ENCODE measurements around the gene KLHL9. TPM values are rescaled to one million over a fixed set of nuclear protein-coding genes. Genes with fewer than 3 reads are reported as not detected.

KLHL9 gene
- polyA plus RNA-seq, 1 of the 3 experiments (the other 2 are of a cell fraction), result 6.8 TPM

- TF ChIP-seq, protein P1, sequence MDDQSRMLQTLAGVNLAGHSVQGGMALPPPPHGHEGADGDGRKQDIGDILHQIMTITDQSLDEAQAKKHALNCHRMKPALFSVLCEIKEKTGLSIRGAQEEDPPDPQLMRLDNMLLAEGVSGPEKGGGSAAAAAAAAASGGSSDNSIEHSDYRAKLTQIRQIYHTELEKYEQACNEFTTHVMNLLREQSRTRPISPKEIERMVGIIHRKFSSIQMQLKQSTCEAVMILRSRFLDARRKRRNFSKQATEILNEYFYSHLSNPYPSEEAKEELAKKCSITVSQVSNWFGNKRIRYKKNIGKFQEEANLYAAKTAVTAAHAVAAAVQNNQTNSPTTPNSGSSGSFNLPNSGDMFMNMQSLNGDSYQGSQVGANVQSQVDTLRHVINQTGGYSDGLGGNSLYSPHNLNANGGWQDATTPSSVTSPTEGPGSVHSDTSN (IDR thresholded peaks at IDR 0.05), result no peak
- TF ChIP-seq, protein P2, sequence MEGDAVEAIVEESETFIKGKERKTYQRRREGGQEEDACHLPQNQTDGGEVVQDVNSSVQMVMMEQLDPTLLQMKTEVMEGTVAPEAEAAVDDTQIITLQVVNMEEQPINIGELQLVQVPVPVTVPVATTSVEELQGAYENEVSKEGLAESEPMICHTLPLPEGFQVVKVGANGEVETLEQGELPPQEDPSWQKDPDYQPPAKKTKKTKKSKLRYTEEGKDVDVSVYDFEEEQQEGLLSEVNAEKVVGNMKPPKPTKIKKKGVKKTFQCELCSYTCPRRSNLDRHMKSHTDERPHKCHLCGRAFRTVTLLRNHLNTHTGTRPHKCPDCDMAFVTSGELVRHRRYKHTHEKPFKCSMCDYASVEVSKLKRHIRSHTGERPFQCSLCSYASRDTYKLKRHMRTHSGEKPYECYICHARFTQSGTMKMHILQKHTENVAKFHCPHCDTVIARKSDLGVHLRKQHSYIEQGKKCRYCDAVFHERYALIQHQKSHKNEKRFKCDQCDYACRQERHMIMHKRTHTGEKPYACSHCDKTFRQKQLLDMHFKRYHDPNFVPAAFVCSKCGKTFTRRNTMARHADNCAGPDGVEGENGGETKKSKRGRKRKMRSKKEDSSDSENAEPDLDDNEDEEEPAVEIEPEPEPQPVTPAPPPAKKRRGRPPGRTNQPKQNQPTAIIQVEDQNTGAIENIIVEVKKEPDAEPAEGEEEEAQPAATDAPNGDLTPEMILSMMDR (IDR thresholded peaks at IDR 0.05), result no peak
- TF ChIP-seq NRF1 (IDR thresholded peaks at IDR 0.05; ENCODE audit: low read depth, low read length) (no peak), USF2 (IDR thresholded peaks at IDR 0.05; ENCODE audit: borderline replicate concordance, low read depth, low read length) (no peak), EZH2phosphoT487 (IDR thresholded peaks at IDR 0.05; ENCODE audit: borderline replicate concordance, low read depth) (no peak), POLR2AphosphoS5 (IDR thresholded peaks at IDR 0.05; ENCODE audit: low read depth, low read length) (no peak), RXRA (IDR thresholded peaks at IDR 0.05; ENCODE audit: borderline replicate concordance, low read depth) (no peak), IRF3 (IDR thresholded peaks at IDR 0.05; ENCODE audit: low read depth, low read length) (no peak), JUND (IDR thresholded peaks at IDR 0.05) (no peak), ELF1 (IDR thresholded peaks at IDR 0.05) (no peak), FOXJ3 (CRISPR knock-in tag; IDR thresholded peaks at IDR 0.05) (no peak), RAD21 (IDR thresholded peaks at IDR 0.05; ENCODE audit: low read length) (no peak), NFIC (IDR thresholded peaks at IDR 0.05; ENCODE audit: borderline replicate concordance) (no peak), TCF12 (IDR thresholded peaks at IDR 0.05) (no peak), TAF1 (IDR thresholded peaks at IDR 0.05; ENCODE audit: borderline replicate concordance, low read depth, low read length) (no peak), USF1 (IDR thresholded peaks at IDR 0.05; ENCODE audit: borderline replicate concordance, low read depth) (no peak), GATA2 (CRISPR knock-in tag; IDR thresholded peaks at IDR 0.05) (no peak), CHD2 (IDR thresholded peaks at IDR 0.05; ENCODE audit: low read length, partially characterized antibody) (no peak), YY1 (IDR thresholded peaks at IDR 0.05; ENCODE audit: low read depth) (no peak)
- TF ChIP-seq, protein P3, sequence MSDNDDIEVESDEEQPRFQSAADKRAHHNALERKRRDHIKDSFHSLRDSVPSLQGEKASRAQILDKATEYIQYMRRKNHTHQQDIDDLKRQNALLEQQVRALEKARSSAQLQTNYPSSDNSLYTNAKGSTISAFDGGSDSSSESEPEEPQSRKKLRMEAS (IDR thresholded peaks at IDR 0.05; ENCODE audit: low read depth), result no peak
- 5% methylated on average over 2 of the region's 2 CpGs for WGBS (ENCODE audit: low lambda C conversion rate)
- Histone ChIP-seq H2AFZ (ENCODE audit: low read depth) (no peak within 1 kb of the TSS), H3K4me1 (ENCODE audit: control insufficient read depth in 1 of 2, insufficient read depth in 2 of 2, low read depth in 1 of 2, low read length in 1 of 2) (no peaks in the 10 kb centered on the region), H3K36me3 (replicated peaks in 1 of 2; ENCODE audit: control insufficient read depth in 1 of 2, insufficient read depth in 2 of 2, low read length in 1 of 2) (no peaks in the 10 kb centered on the region), H3K4me2 (no peak within 1 kb of the TSS), H3K9me3 (no peaks in the 10 kb centered on the region), H3K27ac (ENCODE audit: low read depth in 2 of 2, low read length in 1 of 2) (no peak within 1 kb of the TSS), H3K9ac (no peak within 1 kb of the TSS), H3K79me2 (ENCODE audit: insufficient read depth) (no peaks in the 10 kb centered on the region), H3K9me2 (no peaks in the 10 kb centered on the region), H3K27me3 (ENCODE audit: insufficient read depth) (no peaks in the 10 kb centered on the region; the same call in 1 of the 2 replicates), H4K20me1 (ENCODE audit: insufficient read depth) (no peaks in the 10 kb centered on the region), H3K4me3 (ENCODE audit: low read depth in 2 of 2, low read length in 1 of 2) (no peak within 1 kb of the TSS), H3F3A (replicated peaks; ENCODE audit: insufficient read depth) (no peaks in the 10 kb centered on the region)
- POLR2A ChIA-PET, result no interaction called here
- no peak for DNase-seq
- CTCF ChIA-PET, result no interaction called here
Observed at GRCh38 chr9:21305213-21305612, 30.0 kb downstream of the KLHL9 start, which contains the start of gene IFNA5. TSS of gene IFNA5 (minus strand) at chr9:21305313. CDS start at chr9:21305256, 57 bp downstream.

All from SK-N-SH (cell line).